ENCODE data around the gene HS6ST1. TPM values are rescaled to one million over a fixed set of nuclear protein-coding genes. Genes with fewer than 3 reads are reported as not detected.

Gene HS6ST1
- total RNA-seq, 1 experiment from 2014 or later = 63.3 TPM

DNA sequence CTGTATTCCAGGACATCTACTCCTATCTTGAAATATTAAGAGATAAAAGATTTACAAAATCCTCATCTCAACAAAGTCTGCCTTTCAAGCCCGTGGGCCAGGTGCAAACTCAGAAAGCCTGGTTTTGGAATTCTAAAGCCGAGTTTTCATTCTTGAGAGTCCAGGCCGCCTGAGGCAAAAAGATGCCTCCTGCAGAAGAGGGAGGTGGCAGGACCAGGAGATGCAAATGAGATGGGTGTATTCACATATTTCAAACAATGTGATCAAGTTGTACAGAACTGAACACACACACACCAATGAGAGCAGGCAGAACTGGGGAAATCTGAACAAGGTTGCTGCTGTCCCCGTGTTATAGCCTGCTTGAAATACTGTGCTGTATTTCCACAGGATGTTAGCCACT, 7.7 kb upstream of the HS6ST1 start:
- POLR2A ChIA-PET (ENCODE audit: low non-redundant PET) = no interaction called here
- TF ChIP-seq, protein P1, sequence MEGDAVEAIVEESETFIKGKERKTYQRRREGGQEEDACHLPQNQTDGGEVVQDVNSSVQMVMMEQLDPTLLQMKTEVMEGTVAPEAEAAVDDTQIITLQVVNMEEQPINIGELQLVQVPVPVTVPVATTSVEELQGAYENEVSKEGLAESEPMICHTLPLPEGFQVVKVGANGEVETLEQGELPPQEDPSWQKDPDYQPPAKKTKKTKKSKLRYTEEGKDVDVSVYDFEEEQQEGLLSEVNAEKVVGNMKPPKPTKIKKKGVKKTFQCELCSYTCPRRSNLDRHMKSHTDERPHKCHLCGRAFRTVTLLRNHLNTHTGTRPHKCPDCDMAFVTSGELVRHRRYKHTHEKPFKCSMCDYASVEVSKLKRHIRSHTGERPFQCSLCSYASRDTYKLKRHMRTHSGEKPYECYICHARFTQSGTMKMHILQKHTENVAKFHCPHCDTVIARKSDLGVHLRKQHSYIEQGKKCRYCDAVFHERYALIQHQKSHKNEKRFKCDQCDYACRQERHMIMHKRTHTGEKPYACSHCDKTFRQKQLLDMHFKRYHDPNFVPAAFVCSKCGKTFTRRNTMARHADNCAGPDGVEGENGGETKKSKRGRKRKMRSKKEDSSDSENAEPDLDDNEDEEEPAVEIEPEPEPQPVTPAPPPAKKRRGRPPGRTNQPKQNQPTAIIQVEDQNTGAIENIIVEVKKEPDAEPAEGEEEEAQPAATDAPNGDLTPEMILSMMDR (conservative IDR thresholded peaks at IDR 0.05; ENCODE audit: low read depth, low read length) = no peak
- no peak for TF ChIP-seq EZH2 (IDR thresholded peaks at IDR 0.05; ENCODE audit: borderline replicate concordance, low read depth, low read length, poor library complexity, severe bottlenecking)

DNA sequence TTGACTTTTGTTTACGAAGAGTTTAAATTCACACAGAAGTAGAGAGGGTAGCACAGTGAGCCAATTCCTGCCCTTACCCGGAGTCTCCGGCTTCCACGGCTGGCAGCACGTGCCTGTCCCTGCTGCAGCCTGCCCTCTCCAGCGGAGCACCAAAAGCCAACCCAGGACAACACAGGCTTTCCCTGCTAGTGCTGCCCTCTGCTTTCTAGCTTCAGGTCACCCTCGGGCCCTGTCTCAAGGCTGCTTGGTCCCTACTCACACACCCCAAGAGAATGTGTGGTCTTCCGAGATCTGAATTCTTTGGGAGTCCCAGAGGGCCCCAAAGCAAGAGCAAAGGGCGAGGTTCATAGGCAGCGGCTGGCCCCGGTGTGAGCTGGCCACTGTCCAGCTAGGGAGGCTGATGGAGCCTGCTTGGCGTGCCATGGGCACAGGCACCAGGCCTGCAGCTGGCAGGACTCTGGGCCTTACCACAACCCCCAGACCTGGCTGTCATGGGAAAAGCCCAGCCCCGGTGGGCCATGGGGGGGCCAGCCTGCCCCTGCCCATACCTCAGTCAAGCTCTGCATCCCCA, 7.0 kb upstream of the HS6ST1 start:
- H3K27ac ChIP-seq (ENCODE audit: low read depth, low read length, poor library complexity, severe bottlenecking) = no peak overlapping the region

More for the DNA sequence above, 7.7 kb upstream of the HS6ST1 start:
- CTCF ChIA-PET = no interaction called here
- Histone ChIP-seq H3K27ac (ENCODE audit: low read depth, low read length, poor library complexity, severe bottlenecking) (no peak overlapping the region), H3K36me3 (ENCODE audit: insufficient read depth, low read length, poor library complexity, severe bottlenecking) (no peaks in the 10 kb centered on the region), H3K9me3 (ENCODE audit: low read depth, low read length, poor library complexity, severe bottlenecking) (peaks cover under 1% of the 10 kb centered on the region), H3K27me3 (replicated peaks; ENCODE audit: insufficient read depth, low read depth, low read length, poor library complexity) (no peaks in the 10 kb centered on the region), H3K4me3 (ENCODE audit: low read depth, low read length, poor library complexity, severe bottlenecking) (no peak overlapping the region), H3K4me1 (ENCODE audit: insufficient read depth, low read length, poor library complexity, severe bottlenecking) (peaks cover 15% of the 10 kb centered on the region)
- DNase-seq (ENCODE audit: low spot score) = no peak
- BruUV-seq (replicated peaks) = no TSS peak
- intact Hi-C loops (cut with micrococcal nuclease; ENCODE audit: unreplicated experiment) = loop anchor here (10.0 kb wide), 1 partner anchor 152 kb away; no protein-coding TSS in a partner anchor

DNA sequence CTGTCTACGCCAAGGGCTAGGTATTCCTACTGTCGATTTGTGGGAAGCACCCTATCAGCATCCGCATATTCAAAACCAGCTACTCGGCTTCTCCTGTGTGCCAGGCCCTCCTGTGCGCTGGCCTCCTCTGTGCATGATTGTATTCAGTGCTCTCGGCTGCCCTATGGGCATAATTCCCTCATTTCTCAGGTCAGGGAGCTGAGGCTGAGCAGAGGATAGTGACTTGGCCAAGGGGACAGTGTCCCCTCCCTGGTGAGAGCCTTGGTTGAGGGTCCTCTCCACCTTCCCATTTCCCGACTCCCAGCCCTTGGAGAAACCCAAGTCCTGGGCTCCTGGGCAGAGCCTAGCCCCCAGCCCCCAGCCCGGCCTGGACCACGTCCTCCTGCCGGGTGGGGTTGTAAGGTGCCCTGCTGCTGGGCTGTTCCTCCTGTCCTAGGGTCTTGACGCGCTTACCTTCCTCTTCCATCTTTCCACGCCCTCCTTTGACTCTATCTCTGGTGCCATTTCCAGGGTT, 6.3 kb upstream of the HS6ST1 start:
- Histone ChIP-seq H3K9me3 (ENCODE audit: low read depth, low read length, poor library complexity, severe bottlenecking) (no peaks in the 10 kb centered on the region), H3K27ac (ENCODE audit: low read depth, low read length, poor library complexity, severe bottlenecking) (no peak overlapping the region), H3K36me3 (ENCODE audit: insufficient read depth, low read length, poor library complexity, severe bottlenecking) (no peaks in the 10 kb centered on the region), H3K4me3 (ENCODE audit: low read depth, low read length, poor library complexity, severe bottlenecking) (no peak overlapping the region), H3K27me3 (replicated peaks; ENCODE audit: insufficient read depth, low read depth, low read length, poor library complexity) (no peaks in the 10 kb centered on the region), H3K4me1 (ENCODE audit: insufficient read depth, low read length, poor library complexity, severe bottlenecking) (peaks cover 29% of the 10 kb centered on the region)
- DNase-seq (ENCODE audit: low spot score) = no peak
- CTCF ChIA-PET = no interaction called here
- TF ChIP-seq EZH2 (IDR thresholded peaks at IDR 0.05; ENCODE audit: borderline replicate concordance, low read depth, low read length, poor library complexity, severe bottlenecking) = no peak
- TF ChIP-seq, protein P1 (conservative IDR thresholded peaks at IDR 0.05; ENCODE audit: low read depth, low read length) = no peak
- POLR2A ChIA-PET (ENCODE audit: low non-redundant PET) = no interaction called here
- intact Hi-C loops (cut with micrococcal nuclease; ENCODE audit: unreplicated experiment) = loop anchor here (5.0 to 10.0 kb wide), 3 partner anchors 150 to 407 kb away; no protein-coding TSS in a partner anchor
- BruUV-seq (replicated peaks) = no TSS peak

More for the DNA sequence above, 7.0 kb upstream of the HS6ST1 start:
- CTCF ChIA-PET = no interaction called here
- no TSS peak for BruUV-seq (replicated peaks)
- TF ChIP-seq EZH2 (IDR thresholded peaks at IDR 0.05; ENCODE audit: borderline replicate concordance, low read depth, low read length, poor library complexity, severe bottlenecking) = no peak
- TF ChIP-seq, protein P1 (conservative IDR thresholded peaks at IDR 0.05; ENCODE audit: low read depth, low read length) = no peak
- intact Hi-C loops (cut with micrococcal nuclease; ENCODE audit: unreplicated experiment) = loop anchor here (10.0 kb wide), 1 partner anchor 151 kb away; no protein-coding TSS in a partner anchor
- Histone ChIP-seq H3K36me3 (ENCODE audit: insufficient read depth, low read length, poor library complexity, severe bottlenecking) (no peaks in the 10 kb centered on the region), H3K9me3 (ENCODE audit: low read depth, low read length, poor library complexity, severe bottlenecking) (no peaks in the 10 kb centered on the region), H3K27me3 (replicated peaks; ENCODE audit: insufficient read depth, low read depth, low read length, poor library complexity) (no peaks in the 10 kb centered on the region), H3K4me1 (ENCODE audit: insufficient read depth, low read length, poor library complexity, severe bottlenecking) (peaks cover 21% of the 10 kb centered on the region), H3K4me3 (ENCODE audit: low read depth, low read length, poor library complexity, severe bottlenecking) (no peak overlapping the region)
- no peak for DNase-seq (ENCODE audit: low spot score)
- POLR2A ChIA-PET (ENCODE audit: low non-redundant PET) = no interaction called here

Data from A673 (cell line).